GM19455 (cell line): ENCODE measurements around the gene CREBBP.

Experiments
- ATAC-seq: cut with Tn5 transposase; IDR thresholded peaks from one replicate; pipeline ENCODE4 v1.9.1; 2021; ENCODE audit not compliant: unreplicated experiment

CREBBP gene

GRCh38 chr16:3825103-3825502 lies 55.4 kb downstream of the CREBBP start:
- ATAC-seq, result no peak

- no peak for ATAC-seq
These were observed 56.3 kb downstream of the CREBBP start for GRCh38 chr16:3824121-3824795.

GRCh38 chr16:3823427-3823826 lies 57.1 kb downstream of the CREBBP start:
- no peak for ATAC-seq

- ATAC-seq, result no peak
These were observed 58.0 kb downstream of the CREBBP start for GRCh38 chr16:3822366-3823045.

- no peak for ATAC-seq
These were observed 59.3 kb downstream of the CREBBP start for GRCh38 chr16:3821184-3821583.

- ATAC-seq, result no peak
These were observed 60.5 kb downstream of the CREBBP start for GRCh38 chr16:3819746-3820724.

- no peak for ATAC-seq
These were observed 61.4 kb downstream of the CREBBP start for GRCh38 chr16:3819175-3819527.

GRCh38 chr16:3816326-3816725 lies 64.2 kb downstream of the CREBBP start:
- no peak for ATAC-seq

- ATAC-seq, result no peak
These were observed 65.8 kb downstream of the CREBBP start for GRCh38 chr16:3814755-3815154.

- ATAC-seq, result no peak
These were observed 67.9 kb downstream of the CREBBP start for GRCh38 chr16:3812469-3813172.

- ATAC-seq, result no peak
These were observed 69.7 kb downstream of the CREBBP start for GRCh38 chr16:3810818-3811217.

- no peak for ATAC-seq
These were observed 70.3 kb downstream of the CREBBP start for GRCh38 chr16:3810198-3810664.

- no peak for ATAC-seq
These were observed 72.0 kb downstream of the CREBBP start for GRCh38 chr16:3808308-3809063.

- no peak for ATAC-seq
These were observed 72.9 kb downstream of the CREBBP start for GRCh38 chr16:3807425-3808123.

- no peak for ATAC-seq
These were observed 76.0 kb downstream of the CREBBP start for GRCh38 chr16:3804426-3805016.

GRCh38 chr16:3800477-3801270 lies 79.8 kb downstream of the CREBBP start:
- ATAC-seq, result no peak

- ATAC-seq, result no peak
These were observed 80.5 kb downstream of the CREBBP start for GRCh38 chr16:3800019-3800418.

GRCh38 chr16:3799354-3799753 lies 81.2 kb downstream of the CREBBP start:
- ATAC-seq, result no peak
